ENCODE results near the gene TRIM16. TPM values are rescaled to one million over a fixed set of nuclear protein-coding genes. Genes with fewer than 3 reads are reported as not detected.
"Not testable (repeated sequence)": the region's sequence is repeated elsewhere in the genome, so short reads cannot be mapped to it uniquely, and the experiment has no call there.

The TRIM16 gene
- total RNA-seq, 1 experiment from 2014 or later: 193 TPM

- not testable (repeated sequence) for DNase-seq (ENCODE audit: low spot score)
Measured at GRCh38 chr17:15616828-15617227, 67.3 kb downstream of the TRIM16 start.

- not testable (repeated sequence) for DNase-seq (ENCODE audit: low spot score)
Measured at GRCh38 chr17:15615850-15616249, 68.3 kb downstream of the TRIM16 start.

GRCh38 chr17:15613111-15613510 lies 71.0 kb downstream of the TRIM16 start:
- not testable (repeated sequence) for DNase-seq (ENCODE audit: low spot score)

- DNase-seq (ENCODE audit: low spot score): not testable (repeated sequence)
Measured at GRCh38 chr17:15592960-15593359, 91.2 kb downstream of the TRIM16 start.

GRCh38 chr17:15591986-15592385 lies 92.1 kb downstream of the TRIM16 start:
- DNase-seq (ENCODE audit: low spot score): not testable (repeated sequence)

- not testable (repeated sequence) for DNase-seq (ENCODE audit: low spot score)
Measured at GRCh38 chr17:15590844-15591243, 93.3 kb downstream of the TRIM16 start.

- not testable (repeated sequence) for DNase-seq (ENCODE audit: low spot score)
Measured at GRCh38 chr17:15589544-15590536, 94.3 kb downstream of the TRIM16 start.

GRCh38 chr17:15588017-15588416 lies 96.1 kb downstream of the TRIM16 start:
- not testable (repeated sequence) for DNase-seq (ENCODE audit: low spot score)

- not testable (repeated sequence) for DNase-seq (ENCODE audit: low spot score)
Measured at GRCh38 chr17:15583313-15583712, 100.8 kb downstream of the TRIM16 start.

GRCh38 chr17:15581462-15581861 lies 102.6 kb downstream of the TRIM16 start:
- DNase-seq (ENCODE audit: low spot score): not testable (repeated sequence)

Other genes starting within 250 kb of the TRIM16 start
- gene CDRT4, start 216.7 kb downstream of the TRIM16 start, total RNA-seq (2014; rRNA removed; shearing (Covaris generic)): 2.4 TPM in 1 of 2 replicates, not detected in the other
- gene TVP23C, start 120.8 kb downstream of the TRIM16 start, total RNA-seq (2014; rRNA removed; shearing (Covaris generic)): 3.6 and 5.3 TPM in 2 replicates
- gene FBXW10B, start 64.6 kb downstream of the TRIM16 start, total RNA-seq (2014; rRNA removed; shearing (Covaris generic)): 0.79 and 4.6 TPM in 2 replicates
- 19.3 and 26.9 TPM in 2 replicates for gene ZNF286A, start 15.4 kb upstream of the TRIM16 start, total RNA-seq (2014; rRNA removed; shearing (Covaris generic))
- gene TBC1D26, start 48.0 kb upstream of the TRIM16 start, total RNA-seq (2014; rRNA removed; shearing (Covaris generic)): not detected in 2 replicates